Measurements from ENCODE around the gene CLC.
"Not testable (repeated sequence)": the region's sequence is repeated elsewhere in the genome, so short reads cannot be mapped to it uniquely, and the experiment has no call there.

Gene CLC

DNA sequence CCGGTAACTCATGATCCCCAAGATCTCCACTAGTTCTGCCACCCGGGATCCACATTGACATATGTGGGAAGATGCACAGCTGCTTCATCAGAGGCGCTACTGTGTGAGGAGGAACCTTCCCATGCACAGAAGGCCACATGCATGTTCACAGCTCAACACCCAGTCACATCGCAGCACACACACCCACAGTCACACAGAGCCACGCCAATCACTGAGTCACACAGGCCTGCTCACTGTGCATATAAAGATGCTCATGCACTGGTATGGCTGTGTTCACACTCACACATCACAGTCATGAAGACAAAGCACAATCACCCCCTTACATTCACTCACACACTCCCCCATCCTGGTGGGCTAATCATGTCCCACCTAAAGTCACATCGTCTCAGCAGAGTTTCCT, 9.8 kb downstream of the CLC start:
- DNase-seq, result no peak

DNA sequence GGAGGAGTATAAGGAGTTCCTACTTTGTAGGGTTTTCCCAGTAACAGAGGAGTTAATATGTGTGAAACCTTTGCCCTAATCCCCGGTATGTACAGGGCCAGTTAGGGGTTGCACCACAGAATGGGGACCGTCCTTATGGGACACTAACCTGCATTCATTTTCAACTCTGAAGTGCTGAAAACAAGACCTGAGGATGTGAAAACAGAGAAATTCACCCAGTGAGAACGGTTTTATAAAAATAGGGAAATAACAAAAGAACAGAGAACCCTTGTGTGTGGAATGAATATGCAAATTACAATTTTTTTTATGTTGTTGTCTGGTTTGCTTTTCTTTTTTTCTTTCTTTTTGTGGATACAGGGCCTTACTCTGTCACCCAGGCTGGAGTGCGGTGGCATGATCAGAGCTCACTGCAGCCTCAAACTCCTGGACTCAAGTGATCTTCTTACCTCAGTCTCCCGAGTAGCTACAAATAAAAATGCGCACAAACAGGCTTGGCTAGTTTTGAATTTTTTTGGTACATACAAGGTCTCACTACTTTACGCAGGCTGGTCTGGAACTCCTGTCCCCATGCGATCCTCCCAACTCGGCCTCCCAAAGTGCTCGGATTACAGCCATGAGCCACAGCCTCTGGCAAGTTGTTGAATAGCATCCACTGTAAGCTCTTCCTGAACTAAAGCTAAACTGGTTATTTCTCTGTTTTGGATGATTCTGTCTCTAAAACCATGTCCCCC, 10.6 kb downstream of the CLC start:
- DNase-seq, result no peak

DNA sequence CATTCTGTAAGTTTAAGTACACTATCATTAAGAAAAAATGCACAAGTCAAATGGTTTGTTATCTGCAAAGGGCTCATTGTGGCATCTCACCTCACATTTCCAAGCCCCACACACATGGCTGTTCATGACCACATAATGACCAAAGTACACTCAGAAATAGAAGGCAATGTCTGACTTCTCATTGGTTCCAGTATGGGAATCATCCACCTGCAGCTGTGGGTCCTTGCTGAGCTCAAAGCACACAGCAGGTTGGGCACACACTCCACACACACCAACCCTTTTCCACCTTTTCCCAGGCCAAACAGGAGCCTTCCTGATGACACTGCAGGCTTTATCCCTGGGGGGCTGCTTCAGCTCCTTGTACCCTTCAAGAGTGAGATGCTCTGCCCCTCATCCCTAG, 11.8 kb downstream of the CLC start:
- DNase-seq, result no peak

DNA sequence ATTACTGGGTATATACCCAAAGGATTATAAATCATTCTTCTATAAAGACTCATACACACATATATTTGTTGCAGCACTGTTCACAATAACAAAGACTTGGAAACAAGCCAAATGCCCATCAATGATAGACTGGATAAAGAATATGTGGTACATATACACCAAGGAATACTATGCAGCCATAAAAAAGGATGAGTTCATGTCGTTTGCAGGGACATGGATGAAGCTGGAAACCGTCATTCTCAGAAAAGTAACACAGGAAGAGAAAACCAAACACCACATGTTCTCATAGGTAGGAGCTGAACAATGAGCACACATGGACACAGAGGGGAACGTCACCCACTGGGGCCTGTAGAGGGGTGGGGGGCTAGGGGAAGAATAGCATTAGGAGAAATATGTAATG, 17.7 kb downstream of the CLC start:
- DNase-seq, result not testable (repeated sequence)

DNA sequence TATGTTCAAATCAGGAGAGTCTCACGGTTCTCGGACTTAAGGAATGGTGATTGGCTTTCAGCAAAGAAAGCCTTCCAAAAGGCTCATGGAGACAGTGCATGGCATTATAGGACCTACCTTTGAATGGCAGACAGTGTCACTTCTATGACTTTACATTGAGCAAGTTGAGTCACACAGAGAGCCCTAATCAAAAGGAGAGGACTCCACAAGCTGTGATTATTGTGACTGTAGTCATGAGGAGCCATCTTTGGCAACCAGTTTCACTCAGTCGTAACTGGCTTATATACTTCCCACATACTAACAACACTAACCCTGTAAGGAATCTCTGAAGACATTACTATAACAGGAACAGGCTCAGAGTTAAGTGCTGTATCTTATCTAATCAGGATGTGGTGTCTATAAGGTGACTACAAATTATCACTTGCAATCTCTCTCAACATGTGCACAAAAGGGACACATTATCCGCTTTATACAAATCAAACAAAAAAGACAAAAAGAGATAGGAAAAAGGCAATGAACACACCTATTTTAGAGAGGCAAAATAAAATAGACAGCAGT, 27.4 kb downstream of the CLC start:
- DNase-seq, result no peak

DNA sequence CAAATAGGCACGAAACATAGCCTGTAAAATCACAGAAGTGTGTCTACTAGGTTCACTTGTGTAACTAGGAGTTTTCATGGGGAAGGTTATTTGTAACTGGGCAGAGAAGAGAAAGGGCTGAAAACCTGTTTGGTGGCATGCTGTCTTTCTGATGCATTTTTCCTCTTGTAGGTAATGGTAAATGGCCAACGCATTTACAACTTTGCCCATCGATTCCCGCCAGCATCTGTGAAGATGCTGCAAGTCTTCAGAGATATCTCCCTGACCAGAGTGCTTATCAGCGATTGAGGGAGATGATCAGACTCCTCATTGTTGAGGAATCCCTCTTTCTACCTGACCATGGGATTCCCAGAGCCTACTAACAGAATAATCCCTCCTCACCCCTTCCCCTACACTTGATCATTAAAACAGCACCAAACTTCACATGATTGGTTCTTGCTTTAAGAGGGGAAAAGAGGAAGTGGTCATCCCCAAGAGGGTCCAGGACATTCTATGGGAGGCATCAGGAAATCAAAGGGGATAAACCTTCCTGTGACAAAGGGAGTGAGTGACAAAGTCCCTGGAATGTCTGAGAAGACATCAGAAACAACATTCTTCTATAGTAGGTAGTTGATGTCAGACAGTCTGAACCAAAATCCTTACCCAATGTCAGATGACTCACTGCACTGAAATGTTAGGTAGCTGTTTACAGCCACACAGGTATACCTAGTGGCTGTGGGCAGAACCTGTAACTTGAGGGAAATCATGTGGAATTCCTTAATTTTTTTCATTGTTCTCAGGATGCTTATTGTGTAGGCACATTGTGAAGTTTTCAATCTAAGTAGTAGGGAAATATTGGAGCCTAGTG, 28.6 kb downstream of the CLC start:
- no peak for DNase-seq

DNA sequence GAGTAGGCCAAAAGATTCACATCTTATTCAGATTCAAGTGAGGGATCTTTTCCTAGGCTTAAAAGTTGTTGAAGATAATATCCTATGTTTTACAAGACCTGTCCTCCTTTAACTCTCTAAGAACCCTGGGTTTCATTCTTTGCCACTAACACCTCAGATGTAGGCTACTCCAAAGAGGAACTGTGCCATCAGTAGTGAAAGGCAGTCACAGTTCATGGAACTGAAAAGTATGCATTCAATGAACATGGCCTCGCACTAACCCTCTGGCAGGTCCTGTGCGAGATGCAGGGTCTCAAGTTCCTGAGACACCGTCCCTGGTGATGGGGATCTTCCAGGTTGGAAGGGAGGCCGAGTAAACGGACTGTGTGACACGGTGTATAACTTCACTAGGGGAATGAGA, 29.2 kb downstream of the CLC start:
- no peak for DNase-seq

DNA sequence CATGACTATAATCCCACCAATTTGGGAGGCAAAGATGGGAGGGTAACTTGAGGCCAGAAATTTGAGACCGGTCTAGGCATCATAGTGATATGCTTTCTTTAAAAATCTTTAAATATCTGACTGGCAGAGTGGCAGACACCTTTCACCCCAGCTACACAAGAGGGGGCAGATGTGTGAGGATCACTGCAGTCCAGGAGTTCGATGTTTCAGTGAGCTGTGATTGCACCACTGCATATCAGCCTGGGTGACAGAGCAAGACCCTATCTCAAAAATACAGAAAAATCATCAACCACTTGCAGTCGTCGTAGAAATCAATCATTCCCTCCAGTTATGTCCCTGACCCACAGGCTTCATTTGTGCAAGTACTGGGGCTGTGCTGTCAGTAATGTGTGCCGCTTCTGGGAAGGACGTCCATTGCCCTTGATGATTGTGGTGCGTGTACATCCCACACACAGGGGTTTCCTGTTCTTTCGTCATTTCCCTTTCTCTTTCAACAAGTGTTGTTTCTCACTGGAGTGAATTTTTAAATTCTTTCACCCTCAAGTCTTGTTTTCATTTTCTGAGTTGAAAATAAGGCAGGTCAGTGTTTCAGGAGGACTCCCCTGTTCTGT, 32.1 kb downstream of the CLC start:
- DNase-seq, result no peak

DNA sequence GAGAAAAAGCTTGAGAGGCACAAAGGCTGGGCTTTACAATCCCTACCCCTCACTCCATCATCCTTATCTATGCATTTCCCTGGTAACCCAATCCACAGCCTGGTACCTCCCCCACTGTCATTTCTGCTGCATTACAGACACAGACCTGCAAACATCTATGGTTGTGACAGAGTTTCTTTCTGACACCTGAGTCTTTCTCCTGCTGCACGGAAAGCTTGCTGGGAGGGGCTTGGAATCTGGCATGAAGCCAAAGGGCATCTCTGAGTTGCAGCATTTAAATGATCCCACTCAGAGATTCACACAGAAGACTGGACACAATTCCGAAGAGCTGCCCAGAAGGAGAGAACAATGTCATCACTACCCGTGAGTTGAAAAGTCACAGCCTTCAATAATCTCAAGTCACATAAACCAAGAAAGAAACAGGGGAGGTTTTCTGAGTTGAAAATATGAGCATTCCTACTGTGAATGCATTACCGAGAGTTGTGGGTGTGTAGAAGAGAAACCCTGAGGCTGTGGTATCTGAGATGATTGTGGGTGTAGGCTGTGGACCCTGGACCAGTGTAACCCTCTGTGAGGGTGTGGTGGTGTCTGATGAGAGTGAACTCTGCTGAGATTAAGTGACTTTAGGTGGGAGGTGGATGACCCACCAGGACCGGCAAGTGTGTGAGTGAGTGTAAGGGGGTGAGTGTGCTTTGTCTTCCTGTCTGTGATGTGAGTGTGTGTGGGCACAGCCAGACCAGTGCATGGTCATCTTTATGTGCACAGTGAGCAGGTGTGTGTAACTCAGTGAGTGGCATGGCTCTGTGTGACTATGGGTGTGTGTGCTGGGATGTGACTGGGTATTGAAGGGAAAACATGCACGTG, 33.4 kb downstream of the CLC start, which contains the start of gene LGALS14:
Gene LGALS14, plus strand, starts transcription at position 301 of the 864 bp plus-strand sequence. Its CDS starts 48 bp downstream, at position 349.
- DNase-seq, result no peak

DNA sequence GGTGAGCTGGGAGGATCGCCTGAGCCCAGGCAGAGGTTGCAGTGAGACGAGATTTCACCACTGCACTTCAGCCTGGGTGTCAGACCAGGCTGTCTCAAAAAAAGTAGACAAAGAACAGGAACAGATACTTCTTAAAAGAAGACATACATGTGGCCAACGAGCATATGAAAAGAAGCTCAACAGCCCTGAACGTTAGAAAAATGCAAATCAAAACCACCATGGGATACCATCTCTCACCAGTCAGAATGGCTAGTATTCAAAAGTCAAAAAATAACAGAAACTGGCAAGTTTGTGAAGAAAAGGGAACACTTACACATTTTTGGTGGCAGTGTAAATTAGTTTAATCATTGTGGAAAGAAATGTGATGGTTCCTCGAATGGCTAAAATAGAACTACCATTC, 36.5 kb downstream of the CLC start:
- no peak for DNase-seq

DNA sequence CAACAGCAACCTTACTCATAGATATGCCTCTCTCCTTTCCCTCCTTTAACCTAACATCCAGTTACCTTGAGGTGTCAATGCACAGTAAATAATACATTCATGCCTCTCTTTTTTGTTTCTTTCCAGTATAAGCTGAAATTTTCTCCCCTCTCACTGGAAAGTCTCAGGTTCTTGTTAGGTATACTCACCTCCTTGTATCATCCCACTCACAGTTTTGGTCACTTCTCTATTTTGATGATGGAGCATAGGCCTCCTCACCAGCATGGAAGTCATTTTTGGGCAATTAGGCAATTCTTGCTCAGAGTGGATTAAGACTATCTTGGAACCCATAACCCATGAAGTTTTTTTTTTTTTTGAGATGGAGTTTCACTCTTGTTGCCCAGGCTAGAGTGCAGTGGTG, 39.3 kb downstream of the CLC start:
- no peak for DNase-seq

DNA sequence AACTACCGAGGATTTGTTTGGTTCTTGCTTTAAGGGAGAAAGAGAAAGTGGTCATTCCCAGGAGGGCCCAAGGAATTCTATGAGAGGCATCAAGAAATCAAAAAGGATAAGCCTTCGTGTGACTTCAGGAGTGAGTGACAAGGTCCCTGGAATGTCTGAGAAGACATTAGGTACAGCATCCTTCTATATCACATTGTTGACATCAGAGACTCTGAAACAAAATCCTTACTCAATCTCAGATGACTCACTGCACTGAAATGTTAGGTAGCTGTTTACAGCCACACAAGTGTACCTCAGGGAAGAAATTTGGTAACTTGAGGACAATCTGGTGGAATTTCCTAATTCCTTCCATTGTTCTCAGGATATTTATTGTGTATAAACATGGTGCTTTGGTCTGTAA, 41.4 kb downstream of the CLC start:
- DNase-seq, result no peak

DNA sequence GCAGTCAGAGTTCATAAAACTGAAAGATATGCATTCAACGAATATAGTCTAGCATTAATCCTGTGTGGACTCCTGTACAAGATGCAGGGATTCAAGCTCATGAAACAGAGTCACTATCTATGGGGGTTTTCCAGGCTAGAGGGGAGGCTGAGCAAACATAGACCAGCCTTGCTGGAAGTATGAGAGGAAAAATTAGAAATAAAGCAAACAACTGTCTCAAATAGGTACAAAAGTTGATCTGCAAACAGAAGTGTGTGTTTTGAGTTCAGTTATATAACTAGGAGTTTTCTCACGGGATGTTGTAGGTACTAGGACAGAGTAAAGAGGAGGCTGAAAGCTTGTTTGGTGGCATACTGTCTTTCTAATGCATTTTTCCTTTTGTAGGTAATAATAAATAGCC, 42.1 kb downstream of the CLC start:
- no peak for DNase-seq

DNA sequence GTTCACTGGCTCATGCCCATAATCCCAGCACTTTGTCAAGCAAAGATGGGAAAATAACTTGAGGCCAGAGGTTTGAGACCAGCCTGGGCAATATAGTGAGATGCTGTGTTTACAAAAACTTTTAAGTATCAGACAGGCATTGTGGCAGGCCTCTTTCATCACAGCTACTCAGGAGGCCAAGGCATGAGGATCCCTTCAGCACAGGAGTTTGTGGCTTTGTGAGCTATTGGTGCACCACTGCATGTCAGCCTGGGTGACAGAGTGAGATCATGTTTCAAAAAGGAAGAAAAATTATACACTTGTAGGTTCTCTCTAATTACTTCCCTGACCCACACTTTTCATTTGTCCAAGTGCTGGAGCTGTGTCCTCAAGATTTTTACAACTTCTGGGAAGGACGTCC, 45.0 kb downstream of the CLC start:
- no peak for DNase-seq

DNA sequence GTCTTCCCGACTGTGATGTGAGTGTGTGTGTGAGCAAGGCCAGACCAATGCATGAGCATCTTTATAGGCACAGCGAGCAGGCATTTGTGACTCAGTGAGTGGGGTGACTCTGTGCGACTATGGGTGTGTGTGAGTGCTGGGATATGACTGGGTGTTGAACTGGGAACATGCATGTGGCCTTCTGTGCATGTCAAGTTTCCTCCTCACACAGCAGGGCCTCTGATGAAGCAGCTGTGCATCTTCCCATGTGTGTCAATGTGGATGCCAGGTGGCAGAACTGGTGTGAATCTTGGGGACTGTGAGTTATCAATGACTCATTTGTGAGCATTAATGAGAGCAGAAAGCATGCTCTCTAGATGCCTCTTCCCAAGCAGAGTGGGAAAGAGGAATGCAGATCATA, 45.7 kb downstream of the CLC start:
- no peak for DNase-seq

DNA sequence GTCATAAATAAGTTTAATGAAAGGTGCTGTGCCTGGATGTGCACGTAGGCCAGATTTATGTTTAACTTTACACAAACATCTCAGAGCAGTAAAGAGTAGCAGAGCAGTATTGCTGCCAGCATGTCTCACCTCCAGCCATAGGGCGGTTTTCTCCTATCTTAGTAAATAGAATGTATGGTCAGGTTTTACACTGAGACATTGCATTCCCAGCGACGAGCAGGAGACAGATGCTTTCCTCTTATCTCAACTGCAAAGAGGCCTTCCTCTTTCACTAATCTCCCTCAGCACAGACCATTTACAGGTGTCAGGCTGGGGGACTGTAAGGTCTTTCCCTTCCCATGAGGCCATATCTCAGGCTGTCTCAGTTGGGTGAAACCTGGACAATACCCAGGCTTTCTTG, 49.2 kb downstream of the CLC start:
- not testable (repeated sequence) for DNase-seq

DNA sequence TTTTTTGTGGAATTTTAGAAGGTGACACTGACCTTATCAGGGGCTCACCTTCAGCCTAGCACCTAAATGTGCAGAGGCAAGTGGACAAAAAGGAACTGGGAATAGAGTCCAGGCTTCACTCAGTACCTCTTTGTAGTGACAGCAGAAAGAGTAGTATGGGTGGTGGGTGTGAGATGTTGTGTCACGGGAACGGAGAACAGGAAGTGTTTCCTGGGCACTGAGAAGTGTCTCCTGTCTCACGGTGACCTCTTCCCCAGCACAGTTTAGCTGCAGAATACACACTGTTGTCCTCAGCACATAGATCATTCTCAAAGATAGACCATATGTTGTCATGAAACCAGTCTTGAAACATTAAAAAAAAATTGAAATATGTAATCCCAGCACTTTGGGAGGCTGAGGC, 51.1 kb downstream of the CLC start:
- DNase-seq, result no peak

DNA sequence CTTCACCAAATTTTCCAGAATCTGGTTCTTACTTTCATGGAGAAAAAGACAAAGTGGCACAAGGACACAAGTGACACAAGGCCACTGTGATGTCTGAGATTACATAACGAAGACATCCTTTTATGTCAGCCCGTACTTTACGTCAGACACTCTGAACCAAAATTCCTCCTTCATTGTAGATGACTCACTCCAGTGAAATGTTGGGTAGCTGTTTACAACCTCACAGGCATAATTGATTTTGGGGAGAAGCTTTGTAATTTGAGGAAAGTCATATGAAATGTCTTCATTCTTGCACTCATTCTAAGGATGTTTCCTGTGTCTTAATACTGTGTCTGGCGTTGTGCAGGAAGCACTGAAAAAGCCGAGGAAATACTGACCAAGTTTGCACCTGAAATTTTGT, 53.6 kb downstream of the CLC start:
- no peak for DNase-seq

DNA sequence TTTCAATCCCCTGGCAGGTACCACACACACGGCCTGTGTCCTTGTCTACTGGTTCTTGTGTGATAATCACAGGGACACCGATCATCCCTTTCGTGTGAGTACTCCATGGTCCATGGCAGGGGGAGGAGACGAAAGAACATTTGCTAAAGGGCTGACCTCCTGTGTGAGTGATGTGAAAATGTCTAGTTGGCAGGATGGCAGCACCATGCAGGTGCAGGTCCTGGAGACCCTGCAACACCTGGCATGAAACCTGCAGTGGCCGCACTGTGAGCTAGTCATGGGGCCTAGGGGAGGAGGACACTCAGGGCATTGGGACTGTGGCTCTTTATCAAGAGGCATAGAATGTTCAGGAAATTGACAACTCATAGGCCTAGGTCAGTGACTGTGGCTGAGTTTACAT, 56.4 kb downstream of the CLC start:
- no peak for DNase-seq
